Measurements from ENCODE around the gene PARD3B. TPM values are rescaled to one million over a fixed set of nuclear protein-coding genes. Genes with fewer than 3 reads are reported as not detected.

The PARD3B gene
- total and polyA plus RNA-seq, 2 of the 13 experiments (the other 11 are each of a cell fraction or from before 2014, with no cell fraction given), result 0.71 to 2.3 TPM

GRCh38 chr2:204544961-204545860, at the start of gene PARD3B (continued):
- TF ChIP-seq E2F1 (CRISPR knock-in tag; IDR thresholded peaks at IDR 0.05), result 0 out of 2 replicates have a peak, but pooled peaks have one; percentile 6
- no peak for TF ChIP-seq ZBTB42 (CRISPR knock-in tag; IDR thresholded peaks at IDR 0.05)
- TF ChIP-seq NFIB (CRISPR knock-in tag; IDR thresholded peaks at IDR 0.05; ENCODE audit: borderline replicate concordance), result no peak
- no peak for TF ChIP-seq CERS6 (CRISPR knock-in tag; IDR thresholded peaks at IDR 0.05)
- TF ChIP-seq HMGXB4 (CRISPR knock-in tag; IDR thresholded peaks at IDR 0.05; ENCODE audit: borderline replicate concordance in 1 of 2, low read depth in 1 of 2), result peak in 1 of 2 experiments; percentile 63; a peak in 2 of 4 replicates
- TF ChIP-seq ZNF101 (CRISPR knock-in tag; IDR thresholded peaks at IDR 0.05; ENCODE audit: borderline replicate concordance, low read depth), result no peak
- TF ChIP-seq ZNF574 (CRISPR knock-in tag; IDR thresholded peaks at IDR 0.05), result peak; percentile 28; the same call in 1 of the 2 replicates
- TF ChIP-seq AHR (CRISPR knock-in tag; IDR thresholded peaks at IDR 0.05), result no peak
- no peak for TF ChIP-seq ZFP62 (CRISPR knock-in tag; IDR thresholded peaks at IDR 0.05)
- TF ChIP-seq ZBTB26 (CRISPR knock-in tag; IDR thresholded peaks at IDR 0.05; ENCODE audit: borderline replicate concordance), result no peak
- no peak for TF ChIP-seq RXRA (CRISPR knock-in tag; IDR thresholded peaks at IDR 0.05)
- TF ChIP-seq ZNF891 (CRISPR knock-in tag; IDR thresholded peaks at IDR 0.05), result peak; percentile 82; the same call in 1 of the 2 replicates
- peak; percentile 53; the same call in 1 of the 2 replicates for TF ChIP-seq ZBTB38 (CRISPR knock-in tag; IDR thresholded peaks at IDR 0.05)
- TF ChIP-seq TFE3 (CRISPR knock-in tag; IDR thresholded peaks at IDR 0.05), result no peak
- TF ChIP-seq ZNF296 (CRISPR knock-in tag; conservative IDR thresholded peaks at IDR 0.05), result no peak
- no peak for TF ChIP-seq E2F5 (CRISPR knock-in tag; conservative IDR thresholded peaks at IDR 0.05)
- TF ChIP-seq ERF (CRISPR knock-in tag; IDR thresholded peaks at IDR 0.05), result no peak

Measured in HepG2 (cell line).